Activated CD4-positive, CD25-positive, alpha-beta regulatory T cell treated with anti-CD3 and anti-CD28 coated beads, Interleukin-2, amount 50 U/mL, for 16 hours (primary cell): ENCODE results near the gene TMEM114.

Source experiments
- DNase-seq: peaks from one replicate; pipeline ENCODE4 v3.0.0-alpha.2; 2020; ENCODE audit warnings: low read depth, low spot score

Gene TMEM114

DNA sequence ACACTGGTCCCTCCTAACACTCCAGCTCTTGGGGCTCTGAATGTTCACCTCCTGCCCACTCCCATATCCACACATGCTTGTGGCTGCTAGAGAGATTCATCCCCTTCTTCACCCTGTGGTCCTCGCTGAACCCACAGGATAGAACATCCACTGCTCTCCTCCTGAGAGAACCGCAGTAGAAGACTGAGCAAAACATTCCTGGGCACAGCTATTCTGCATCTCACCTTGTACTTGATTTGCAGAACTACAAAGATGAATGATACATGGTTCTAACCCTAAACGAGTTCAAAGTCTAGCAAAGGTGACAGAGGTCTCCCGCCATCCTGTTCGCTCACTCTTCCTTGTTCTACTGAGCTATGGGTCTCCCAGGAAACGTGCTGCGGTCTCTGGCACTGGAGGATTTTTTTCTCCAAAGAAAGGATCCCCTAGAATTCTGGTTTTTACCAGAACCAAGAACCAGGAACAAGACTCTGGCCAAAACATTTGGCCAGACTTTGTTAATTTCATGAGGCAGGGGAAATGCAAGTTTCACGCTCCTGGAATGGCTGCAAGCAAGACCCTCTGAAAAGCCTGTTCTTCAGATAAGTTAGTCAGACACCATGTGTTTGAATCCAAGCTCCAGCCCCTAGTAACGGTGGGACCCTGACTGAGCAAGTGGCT is 39.5 kb downstream of the TMEM114 start:
- DNase-seq: no peak

DNA sequence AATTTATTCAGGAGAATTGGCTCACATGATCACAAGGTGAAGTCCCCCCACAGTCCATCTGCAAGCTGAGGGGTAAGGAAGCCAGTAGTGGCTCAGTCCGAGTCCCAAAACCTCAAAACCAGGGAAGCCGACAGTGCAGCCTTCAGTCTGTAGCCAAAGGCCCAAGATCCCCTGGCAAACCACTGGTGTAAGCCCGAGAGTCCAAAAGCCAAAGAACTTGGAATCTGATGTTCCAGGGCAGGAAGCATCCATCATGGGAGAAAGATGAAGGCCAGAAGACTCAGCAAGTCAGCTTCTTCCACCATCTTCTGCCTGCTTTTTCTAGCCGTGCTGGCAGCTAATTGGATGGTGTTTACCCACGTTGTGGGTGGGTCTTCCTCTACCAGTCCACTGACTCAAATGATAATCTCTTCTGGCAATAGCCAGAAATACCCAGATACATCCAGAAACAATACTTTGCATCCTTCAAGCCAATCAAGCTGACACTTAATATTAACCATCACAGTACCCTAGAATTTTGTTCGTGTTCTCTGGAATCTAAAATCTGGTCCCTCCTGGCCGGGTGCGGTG is 40.4 kb downstream of the TMEM114 start:
- no peak for DNase-seq

- DNase-seq: no peak
Measured at GRCh38 chr16:8548166-8548565, 42.1 kb downstream of the TMEM114 start.

GRCh38 chr16:8547762-8548161 is 42.5 kb downstream of the TMEM114 start:
- no peak for DNase-seq

DNA sequence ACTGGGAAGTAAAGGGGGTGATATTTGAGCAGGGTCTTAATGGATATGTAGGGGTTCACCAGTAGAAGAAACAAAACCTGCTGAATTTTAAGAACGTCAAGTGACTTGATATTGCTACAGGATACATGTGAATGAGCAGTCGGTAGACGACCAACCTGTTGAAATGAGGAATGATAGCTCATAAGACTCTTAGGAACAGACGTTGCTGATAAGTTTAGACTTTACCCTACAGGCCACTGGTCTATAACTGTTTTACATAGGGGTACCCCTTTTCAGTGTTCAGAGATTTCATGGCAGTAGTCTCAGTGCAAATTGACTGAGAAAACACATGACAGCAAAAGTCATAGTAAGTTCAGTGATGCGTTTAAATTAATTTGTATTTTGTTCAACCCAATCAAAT is 45.9 kb downstream of the TMEM114 start:
- DNase-seq: no peak

DNA sequence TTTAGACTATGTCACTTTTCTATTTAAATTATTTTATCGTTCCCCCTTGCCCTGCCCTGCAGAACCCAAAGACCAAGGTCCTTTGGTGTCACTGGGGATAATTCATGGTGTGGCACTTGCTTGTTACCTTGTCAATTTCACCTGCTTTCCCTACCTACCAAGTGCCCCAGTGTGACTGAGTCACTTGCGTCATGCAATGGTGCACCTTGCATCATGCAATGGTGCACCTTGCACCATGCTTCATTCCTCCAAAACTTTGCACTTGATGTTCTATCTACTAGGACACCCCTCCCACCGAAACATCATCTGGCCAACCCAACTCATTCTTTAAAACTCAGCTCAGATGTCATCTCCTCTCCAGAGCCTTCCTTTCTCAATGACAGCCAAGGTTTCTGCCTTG is 47.1 kb downstream of the TMEM114 start:
- no peak for DNase-seq

DNA sequence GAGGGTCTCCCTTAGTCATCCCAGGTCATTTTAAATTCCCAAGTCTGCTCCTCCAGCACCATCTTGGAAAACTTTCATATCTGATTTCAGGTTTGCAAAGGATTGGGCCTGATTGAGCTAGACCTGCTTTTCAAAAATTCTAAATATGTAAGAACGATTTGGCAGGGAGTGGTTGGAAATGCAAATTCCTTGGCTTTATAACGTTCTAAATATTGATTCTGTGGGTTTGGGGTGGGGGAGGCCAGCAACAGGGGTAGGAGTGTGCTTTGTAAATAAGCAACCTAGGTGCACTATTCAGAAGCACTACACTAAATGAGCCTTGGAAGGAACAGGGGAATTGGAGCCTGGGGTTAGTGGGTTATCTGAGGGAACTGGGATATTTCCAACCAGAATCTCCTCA is 47.9 kb downstream of the TMEM114 start:
- DNase-seq: no peak

GRCh38 chr16:8541868-8542267 is 48.4 kb downstream of the TMEM114 start:
- DNase-seq: no peak

DNA sequence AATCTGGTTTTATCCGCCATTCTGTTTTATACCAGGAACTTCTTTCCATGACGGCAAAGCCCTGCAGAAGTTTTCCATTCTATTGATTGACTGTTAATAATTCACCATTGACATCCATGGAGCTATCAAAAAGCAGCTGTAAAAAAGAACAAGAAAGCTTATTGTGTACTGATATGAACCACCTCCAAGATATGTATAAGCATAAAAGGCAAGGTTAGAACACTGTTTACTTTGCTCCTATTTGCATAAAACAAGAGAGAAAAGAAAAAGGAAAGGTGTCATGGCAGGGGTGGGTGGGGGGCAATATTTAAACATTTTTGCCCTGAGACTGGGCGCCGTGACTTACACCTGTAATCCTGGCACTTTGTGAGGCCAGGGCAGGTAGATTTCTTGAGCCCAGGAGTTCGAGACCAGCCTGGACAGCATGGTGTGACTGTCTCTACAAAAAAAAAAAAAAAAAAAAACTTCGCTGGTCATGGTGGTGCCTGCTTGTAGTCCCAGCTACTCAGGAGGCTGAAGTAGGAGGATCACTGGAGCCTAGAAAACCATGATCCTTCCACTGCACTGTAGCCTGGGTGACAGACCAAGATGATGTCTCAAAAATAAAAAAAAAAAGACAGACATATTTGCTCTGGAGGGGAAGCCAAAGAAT is 52.5 kb downstream of the TMEM114 start:
- DNase-seq: no peak

- no peak for DNase-seq
Measured at GRCh38 chr16:8533509-8533908, 56.8 kb downstream of the TMEM114 start.

DNA sequence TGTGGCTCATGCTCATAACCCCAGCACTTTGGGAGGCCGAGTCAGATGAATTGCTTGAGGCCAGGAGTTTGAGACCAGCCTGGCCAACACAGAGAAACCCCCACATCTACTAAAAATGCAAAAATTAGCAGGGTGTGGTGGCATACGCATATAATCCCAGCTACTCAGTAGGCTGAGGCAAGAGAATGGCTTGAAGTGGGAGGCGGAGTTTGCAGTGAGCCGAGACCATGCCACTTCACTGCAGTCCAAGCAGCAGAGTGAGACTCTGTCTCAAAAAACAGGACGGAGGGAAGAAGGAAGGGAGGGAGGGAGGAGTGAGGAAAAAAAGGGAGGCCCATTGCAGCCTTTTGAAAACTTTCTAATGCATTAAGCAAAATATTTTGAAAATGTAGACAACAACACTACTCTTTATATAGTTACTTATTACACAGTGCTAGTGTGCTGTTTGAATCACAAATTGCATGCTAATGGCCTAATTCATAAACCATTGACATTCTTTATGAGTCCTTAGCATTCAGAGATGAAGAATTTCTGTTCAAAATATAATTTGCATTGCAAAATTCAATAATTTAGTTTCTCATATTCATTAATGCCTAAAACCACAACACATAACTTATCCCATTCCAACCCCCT is 59.4 kb downstream of the TMEM114 start:
- DNase-seq: no peak

DNA sequence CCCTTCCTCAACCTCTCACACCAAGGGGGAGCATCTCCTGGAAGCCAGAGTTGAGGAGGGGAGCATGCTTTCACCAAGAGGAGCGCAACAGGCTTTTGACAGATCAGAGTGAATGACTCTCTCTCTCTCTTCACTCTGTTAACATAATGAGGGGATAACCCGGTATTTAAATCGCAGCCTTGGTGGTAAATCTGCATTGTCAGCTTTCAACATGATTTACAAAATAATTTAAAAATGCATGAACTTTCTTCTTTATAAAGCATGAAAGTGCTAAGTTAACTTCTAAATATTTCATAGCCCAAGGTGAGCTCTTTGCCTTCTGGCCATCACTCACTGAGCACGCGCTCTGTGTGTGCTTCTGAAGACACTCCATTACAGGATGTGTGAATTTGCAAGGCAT is 61.8 kb downstream of the TMEM114 start:
- DNase-seq: no peak

- no peak for DNase-seq
Measured at GRCh38 chr16:8523932-8524331, 66.4 kb downstream of the TMEM114 start.

GRCh38 chr16:8522757-8523156 is 67.6 kb downstream of the TMEM114 start:
- DNase-seq: no peak

DNA sequence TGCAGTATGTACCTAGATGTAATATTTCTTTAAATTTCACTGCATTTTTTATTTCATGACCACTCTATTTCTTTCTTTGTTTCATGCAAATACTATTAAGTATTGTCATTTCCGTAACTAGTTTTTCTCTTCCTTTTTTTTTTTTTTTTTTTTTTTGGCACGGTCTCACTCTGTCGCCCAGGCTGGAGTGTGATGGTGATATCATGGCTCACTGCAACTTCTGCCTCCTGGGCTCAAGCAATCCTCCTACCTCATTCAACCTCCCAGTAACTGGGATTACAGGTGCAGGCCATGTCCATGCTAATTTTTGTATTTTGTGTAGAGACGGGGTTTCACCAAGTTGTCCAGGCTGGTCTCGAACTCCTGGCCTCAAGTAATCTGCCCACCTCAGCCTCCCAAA is 70.7 kb downstream of the TMEM114 start:
- DNase-seq: no peak
